SH-SY5Y (cell line): Measurements from ENCODE around the gene MTUS2.

Experiments
- GATA2 ChIP-seq: IDR thresholded peaks from 2 replicates; pipeline ENCODE4 v1.6.1; 2011; ENCODE audit warnings: mild to moderate bottlenecking, low read depth, low read length
- GATA3 ChIP-seq: IDR thresholded peaks from 2 replicates; pipeline ENCODE4 v1.6.1; 2011; ENCODE audit warnings: low read depth, mild to moderate bottlenecking, low read length, moderate library complexity

The MTUS2 gene

DNA sequence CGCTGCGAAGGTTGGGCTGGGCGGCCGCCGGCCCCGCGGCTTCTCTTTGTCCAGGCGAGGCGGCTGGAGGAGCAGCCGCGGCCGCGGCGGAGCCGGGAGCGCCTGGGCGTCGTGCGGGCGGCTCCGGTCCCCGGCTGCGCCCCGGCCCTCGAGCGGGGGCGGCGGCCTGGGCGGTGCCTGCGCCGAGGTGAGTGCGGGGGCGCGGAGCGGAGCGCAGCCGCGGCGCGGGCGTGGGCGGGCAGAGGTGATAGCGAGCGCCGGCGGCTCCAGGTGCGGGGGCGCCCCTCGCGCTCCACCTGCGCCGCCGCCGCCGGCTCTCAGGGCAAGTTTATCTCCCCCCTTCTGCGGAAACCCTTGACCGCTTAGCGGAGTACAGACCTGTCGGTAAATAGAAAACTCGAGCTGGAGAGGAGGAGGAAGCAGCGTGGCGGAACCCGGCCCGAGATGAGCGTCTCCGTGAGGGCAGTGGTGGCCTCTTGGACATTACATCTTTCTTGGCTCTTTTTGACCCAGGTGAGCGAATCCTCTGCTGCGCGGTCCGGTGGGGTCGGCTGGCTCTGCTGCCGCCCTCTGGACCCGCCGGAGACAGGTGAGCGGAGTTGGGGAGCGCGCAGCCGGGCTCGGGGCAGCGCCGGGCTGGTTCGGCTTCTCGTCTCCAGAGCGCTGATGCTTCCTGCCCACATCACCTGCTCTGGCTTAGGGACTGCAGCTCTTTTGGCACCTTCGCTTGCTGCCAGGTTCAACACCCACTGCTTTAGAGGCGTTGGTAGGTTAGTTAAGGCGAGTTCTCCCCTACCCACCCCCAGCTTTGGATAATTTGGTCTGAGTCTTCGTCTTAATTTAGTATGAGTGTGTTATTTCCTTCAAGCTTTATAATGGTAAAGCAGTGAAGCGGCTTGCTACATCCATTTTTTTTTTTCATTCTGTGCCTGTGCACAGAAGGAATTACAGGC, at the start of gene MTUS2:
TSS of gene MTUS2 (plus strand) at position 241 of the 953 bp plus-strand sequence.
- TF ChIP-seq GATA3 (no peak), GATA2 (no peak)

DNA sequence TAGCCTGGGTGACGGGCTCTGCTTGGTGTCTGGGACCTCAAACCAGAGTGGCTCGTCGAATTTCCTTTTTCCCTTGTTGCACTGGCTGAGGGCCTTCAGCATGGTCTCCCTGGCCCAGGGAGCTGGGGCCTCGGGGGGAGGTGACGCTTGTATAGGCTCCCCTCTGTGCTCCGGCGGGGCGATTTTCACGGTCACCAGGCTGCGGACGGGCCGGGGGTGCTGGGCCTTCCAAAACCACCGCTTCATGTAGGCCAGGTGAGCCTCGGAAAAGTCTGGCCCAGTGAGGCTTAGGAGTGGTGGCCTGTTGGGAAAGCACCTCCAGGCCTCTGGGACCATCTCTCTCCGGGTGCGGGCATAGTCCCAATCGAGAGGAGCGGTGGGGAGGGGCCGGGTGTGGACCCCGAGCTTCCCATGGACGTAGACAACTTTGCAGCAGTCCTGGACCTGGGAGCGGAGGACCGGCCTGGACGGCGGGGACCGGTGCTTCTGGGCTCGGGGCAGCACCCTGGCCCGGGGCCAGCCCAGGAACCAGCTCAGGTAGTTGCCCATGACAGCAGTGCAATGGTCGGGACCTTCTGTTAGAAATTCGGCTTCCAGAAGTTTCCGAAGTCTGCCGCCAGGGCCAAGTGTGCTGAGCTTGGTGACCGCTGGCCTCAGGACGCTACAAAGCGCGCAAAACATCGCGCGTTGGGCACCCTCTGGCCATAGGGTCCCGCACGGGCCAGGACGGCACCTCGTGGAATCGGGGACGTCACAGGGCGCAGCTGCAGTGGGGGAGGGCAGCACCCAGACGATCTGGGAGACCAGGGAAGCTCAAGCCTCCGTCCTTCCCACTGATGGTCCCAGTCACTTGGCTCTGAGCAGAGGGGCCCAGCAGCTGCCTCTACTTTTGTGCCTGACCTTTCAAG, 41.6 kb upstream of the MTUS2 start:
- no peak for TF ChIP-seq GATA3
- TF ChIP-seq GATA2: no peak

DNA sequence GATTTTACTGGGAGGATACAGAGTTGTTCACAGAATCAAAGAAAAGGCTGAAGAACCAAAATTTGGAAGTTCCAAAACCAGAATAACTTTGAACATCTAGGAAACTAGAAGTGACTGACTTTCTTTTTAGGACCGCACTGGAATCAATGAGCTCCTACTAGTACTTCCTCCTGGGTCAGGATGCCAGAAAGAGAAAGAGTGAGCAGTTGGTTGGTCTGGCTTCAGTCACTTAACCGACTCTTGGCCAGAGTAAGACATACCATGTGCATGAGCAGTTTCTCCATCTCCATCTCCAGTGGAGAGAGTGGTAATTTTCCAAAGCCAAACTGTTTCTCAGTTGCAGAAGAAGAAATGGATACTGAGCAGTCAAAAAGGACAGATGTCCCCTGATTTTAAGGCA, 27.1 kb upstream of the MTUS2 start:
- TF ChIP-seq GATA3 (no peak), GATA2 (no peak)

DNA sequence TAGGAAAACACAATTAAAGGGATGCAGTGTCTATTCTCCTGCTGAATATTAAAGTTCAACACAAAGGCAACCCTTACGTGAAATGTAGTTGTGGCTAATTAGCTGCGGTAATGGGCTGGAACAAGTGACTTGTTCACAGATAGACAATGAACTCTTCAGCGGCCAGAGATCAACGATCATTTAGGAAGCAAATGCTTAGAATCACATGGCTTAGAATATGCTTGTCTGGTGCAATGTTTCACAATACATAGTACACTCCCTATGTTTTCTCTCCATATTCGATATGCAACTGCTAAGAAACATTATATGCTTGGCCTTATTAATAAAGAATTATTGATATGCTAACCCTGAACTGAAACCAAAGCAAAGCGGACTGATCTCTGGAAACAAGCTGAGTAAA, 25.7 kb upstream of the MTUS2 start:
- TF ChIP-seq GATA3 (no peak), GATA2 (no peak)

DNA sequence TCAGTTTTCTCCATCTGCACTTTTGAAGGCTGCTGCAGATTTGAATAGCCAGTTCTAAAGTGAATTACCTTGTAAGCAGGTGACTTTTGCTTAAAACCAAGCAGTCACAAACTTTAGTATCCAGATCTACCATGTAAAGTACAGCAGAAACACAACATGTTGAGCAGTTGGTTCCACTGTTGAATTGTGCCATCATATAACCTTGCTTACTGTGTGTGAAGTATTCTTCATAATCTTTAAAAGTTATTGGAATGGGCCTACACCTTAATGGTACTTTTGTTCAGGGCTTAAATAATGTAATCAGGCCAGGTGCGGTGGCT, 23.2 kb upstream of the MTUS2 start:
- TF ChIP-seq GATA2: no peak
- TF ChIP-seq GATA3: no peak

DNA sequence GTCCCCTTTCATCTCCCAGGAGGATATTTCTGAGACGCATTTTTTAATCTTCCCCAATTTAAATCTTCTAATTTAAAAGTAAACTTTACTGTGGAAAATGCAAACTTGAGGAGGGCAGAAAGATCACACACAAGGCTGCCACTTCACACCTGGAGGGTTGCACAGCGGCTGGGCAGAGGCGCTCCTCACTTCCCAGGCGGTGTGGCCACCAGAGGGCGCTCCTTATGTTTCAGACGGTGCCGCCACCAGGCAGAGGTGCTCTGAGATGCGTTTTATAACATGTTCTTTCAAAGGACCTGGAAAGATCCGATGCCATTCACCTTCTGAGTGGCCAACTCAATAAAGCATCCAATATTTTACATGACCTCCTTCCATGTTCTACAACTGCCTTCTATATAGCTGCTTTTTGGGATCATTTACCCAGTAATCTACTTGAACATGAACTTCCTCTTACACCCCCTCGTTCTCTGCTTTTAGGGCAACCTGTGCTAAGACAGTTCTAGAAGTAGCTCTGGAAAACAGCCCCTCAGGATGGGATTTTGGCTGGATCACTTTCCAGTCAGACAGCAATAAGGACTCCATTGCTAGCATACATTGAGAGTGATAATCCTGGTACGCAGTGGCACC, 14.8 kb upstream of the MTUS2 start:
- TF ChIP-seq GATA2 (no peak), GATA3 (no peak)

DNA sequence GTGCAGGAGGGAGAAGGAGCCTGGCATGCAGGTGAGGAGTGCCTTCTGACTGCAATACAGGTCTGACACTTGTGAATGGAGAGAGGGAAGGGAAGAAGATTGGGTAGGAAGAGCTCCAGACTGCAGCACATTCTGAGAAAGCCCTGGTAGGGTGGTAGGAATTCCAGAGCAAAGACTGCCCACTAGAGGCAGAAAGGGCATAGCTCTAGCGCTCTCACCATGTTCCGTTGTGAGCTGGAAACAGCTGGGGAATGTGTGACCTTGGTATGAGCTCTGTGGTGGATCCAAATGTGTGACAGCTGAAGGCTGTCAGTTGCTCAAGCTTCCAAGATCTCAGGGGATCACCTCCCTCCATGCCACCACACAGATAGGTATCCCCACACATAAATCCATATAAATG, 2.9 kb upstream of the MTUS2 start:
- no peak for TF ChIP-seq GATA3
- TF ChIP-seq GATA2: no peak

DNA sequence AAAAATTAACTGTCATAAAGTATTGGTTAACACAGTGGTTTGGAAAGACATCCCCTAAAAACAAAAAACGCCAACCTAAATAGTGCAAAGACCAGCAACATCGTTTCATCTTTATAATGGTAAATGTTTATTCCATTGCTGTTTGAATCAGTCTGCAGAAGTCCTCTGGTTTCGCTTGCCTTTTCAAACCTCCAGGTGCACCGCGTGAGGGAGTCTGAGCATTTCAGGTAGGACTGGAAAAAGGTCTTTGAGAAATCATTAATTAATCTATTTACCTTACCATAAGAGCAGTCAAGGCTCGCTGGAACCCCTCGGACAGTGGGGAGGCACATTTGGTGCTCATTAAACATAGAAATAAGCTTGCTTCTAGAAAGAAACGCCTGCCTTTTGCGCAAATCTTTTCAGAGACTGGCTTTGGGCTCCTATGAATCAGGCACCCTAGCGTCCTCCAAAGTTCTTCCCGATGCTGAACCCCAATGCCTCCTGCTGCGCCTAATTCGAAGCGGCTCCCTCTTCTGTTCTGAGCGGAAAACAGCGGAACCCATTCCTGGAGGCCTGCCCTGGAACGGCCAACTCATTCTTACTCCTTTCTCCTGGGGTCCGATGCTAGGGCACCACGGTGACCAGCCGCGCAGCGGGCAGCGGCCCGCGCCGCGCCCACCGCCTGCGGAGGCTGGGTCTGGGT, 951 bp upstream of the MTUS2 start:
- no peak for TF ChIP-seq GATA3
- TF ChIP-seq GATA2: no peak

DNA sequence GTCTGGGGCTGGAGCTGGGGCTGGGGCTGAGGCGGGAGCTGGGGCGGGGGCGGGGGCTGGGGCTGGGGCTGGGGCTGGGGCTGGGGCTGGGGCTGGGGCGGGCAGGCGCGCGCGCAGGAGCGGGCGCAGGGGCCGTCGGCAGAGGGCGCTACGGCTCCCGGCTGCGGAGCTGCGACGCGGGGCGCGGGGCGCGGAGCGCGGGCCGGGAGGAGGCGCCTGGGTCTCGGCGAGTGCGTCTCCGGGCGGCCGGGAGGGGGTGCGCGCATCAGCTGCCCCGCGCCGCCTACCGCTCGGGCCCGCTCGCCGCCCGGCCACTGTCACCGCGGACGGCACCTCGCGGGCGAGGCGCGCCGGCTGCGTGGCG, 422 bp upstream of the MTUS2 start:
- no peak for TF ChIP-seq GATA3
- no peak for TF ChIP-seq GATA2

DNA sequence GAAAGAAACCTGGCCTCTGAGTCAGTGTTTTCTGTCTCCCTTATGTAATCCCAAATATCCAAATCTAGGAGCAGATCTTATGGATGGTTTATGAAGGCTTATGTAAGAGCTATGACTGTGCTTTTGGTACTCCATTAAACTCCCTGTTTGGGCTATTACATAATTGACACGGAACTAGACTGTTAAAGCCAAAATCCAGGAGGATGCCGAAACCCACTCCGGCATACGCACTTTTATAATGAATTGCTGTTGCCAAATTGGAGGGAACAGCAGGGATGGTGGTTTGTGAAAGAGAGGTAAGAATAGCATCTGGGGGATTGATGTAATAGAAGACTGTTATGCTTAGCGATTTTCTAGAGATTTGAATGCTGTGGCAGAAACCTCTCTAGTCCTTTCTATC, 2.0 kb downstream of the MTUS2 start:
- no peak for TF ChIP-seq GATA3

DNA sequence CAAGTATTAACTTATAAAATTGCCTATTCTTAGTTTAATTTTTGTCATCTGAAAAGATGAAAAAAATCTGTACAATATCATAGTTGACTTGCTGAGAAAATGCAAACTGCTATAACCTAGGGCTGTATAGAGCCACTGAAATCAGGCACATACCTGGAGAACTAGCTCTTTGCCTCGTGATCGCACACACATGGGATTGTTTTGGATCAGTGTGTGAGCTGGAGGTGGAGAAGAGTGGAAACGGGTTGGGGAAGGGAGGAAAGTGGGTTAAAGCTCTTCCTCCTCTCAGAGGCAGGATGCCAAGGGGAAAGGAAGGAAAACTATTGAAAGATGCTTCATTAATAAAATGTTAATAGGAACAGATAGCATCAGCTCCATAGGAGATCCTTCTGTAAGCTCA, 2.7 kb downstream of the MTUS2 start:
- no peak for TF ChIP-seq GATA3
- no peak for TF ChIP-seq GATA2

DNA sequence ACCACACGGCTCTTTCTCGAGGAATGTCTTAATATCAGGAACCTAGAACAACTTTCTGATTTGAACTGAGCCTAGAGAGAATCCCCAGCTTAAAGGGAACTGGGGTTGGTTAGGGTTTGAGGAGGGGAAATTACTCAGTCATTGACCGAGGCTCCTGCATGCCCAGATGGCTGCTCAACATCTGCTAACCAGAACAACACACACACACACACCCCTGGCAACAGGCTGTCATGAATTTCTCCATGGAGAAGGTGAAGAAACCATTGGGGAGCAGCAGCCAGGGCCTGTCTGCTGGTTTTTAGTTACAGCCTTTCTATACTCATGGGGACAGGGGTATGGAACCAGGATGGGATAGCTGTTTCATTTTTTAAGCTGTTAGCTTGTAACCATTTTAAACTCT, 5.2 kb downstream of the MTUS2 start:
- no peak for TF ChIP-seq GATA3
- no peak for TF ChIP-seq GATA2

DNA sequence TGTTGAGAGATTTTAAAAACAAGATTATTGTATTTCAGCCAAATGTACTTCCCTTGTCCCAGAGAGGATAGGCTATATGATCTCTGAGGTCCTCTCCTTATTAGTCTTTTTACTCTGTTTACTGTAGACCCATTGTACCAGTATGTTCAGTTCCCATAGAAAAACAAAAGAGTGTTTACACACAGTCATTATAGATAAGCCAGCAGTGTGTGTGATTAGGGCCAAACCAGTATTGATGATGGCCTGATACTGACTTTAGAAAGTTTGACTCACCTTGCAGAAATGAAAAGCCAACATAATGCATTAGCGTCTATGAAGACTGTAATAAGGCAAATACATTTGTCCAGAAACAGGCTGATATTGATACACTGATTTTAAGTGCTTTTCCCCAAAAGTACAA, 6.2 kb downstream of the MTUS2 start:
- TF ChIP-seq GATA2 (no peak), GATA3 (no peak)

DNA sequence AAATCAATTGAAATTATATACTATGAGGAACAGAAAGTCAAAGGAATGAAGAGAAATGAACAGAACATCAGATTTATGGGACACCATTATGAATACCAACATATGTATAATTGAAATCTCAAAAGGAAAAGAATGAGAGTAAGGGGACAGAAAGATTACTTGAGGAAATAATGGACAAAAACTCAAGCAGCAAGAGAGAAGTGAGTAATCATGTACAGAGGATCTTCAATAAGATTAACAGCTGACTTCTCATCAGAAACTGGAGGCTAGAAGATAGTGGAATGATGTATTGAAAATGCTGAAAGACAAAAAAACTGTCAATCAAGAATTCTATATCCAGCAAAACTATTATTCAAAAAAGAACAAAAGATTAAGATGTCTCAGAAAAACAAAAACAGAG, 10.4 kb downstream of the MTUS2 start:
- TF ChIP-seq GATA3 (no peak), GATA2 (no peak)
